Naive B cell (primary cell): ENCODE measurements around the gene ACE. TPM values are rescaled to one million over a fixed set of nuclear protein-coding genes. Genes with fewer than 3 reads are reported as not detected.

ENCODE experiments used
- ATAC-seq, 2 donors: fragments of 150-1000 bp; cut with Tn5 transposase; 2 replicates each; pipeline ENCODE4 v1.10.0; 2021; ENCODE audit warnings: low read depth in 2 of 2, mild to moderate bottlenecking in 2 of 2, moderate library complexity in 2 of 2
- DNase-seq: peaks from one replicate; pipeline ENCODE4 v3.0.0; 2022
- H3K27ac Mint-ChIP-seq, 6 donors: one replicate each; pipeline ENCODE4 v1.8.0; 2020 to 2022; ENCODE audit warnings: mild to moderate bottlenecking in 6 of 6, mixed read lengths in 6 of 6, moderate library complexity in 5 of 6, inconsistent platforms in 2 of 6
- H3K27me3 Mint-ChIP-seq, 3 donors: one replicate each; pipeline ENCODE4 v1.8.0; 2021 to 2022; ENCODE audit warnings: mixed read lengths in 3 of 3, mild to moderate bottlenecking in 1 of 3
- H3K36me3 Mint-ChIP-seq, 2 donors: one replicate each; pipeline ENCODE4 v1.8.0; 2020 to 2022; ENCODE audit warnings: mixed read lengths in 2 of 2, inconsistent platforms in 1 of 2, mild to moderate bottlenecking in 1 of 2
- H3K4me1 Mint-ChIP-seq, 3 donors: one replicate each; pipeline ENCODE4 v1.8.0; 2020 to 2022; ENCODE audit warnings: mixed read lengths in 3 of 3, inconsistent platforms in 1 of 3, mild to moderate bottlenecking in 1 of 3, moderate library complexity in 1 of 3
- H3K4me3 Mint-ChIP-seq, 8 donors: one replicate each; pipeline ENCODE4 v1.8.0; 2020 to 2022; ENCODE audit warnings: mild to moderate bottlenecking in 8 of 8, mixed read lengths in 8 of 8, moderate library complexity in 8 of 8, inconsistent platforms in 2 of 8
- H3K9me3 Mint-ChIP-seq, 7 donors: one replicate each; pipeline ENCODE4 v1.8.0; 2020 to 2022; ENCODE audit warnings: mixed read lengths in 7 of 7, mild to moderate bottlenecking in 5 of 7, inconsistent platforms in 2 of 7, moderate library complexity in 1 of 7
- polyA plus RNA-seq, 6 donors: library from polyadenylated mRNA; unstranded; fragments of 300-500 nt; fragmentation: Illumina TruSeq; gene quantifications; one replicate each; pipeline ENCODE4 v1.2.3, GENCODE V29; 2021; ENCODE audit warnings: low read depth in 6 of 6

The ACE gene
- polyA plus RNA-seq, 6 donors from 2014 or later, result not detected

DNA sequence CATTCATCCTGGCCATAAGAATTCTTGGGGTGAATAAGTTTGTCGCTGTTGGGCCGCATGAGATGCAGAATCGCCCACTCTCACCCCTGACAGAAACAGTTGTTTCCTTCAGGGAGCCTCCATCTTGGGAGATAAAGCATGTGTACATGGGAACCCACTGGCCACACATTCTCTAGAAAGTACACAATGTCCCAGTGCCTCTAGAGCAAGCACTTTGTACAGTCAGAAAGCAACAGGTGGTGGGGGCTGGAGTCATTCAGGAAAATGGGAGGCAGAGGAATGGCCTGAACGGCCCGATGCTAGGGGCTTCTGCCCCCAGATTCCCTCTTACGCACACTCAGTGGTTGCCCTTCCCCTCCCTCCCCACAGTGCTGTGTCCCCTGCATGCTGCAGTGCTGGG is 16.1 kb downstream of the ACE start:
- H3K4me3 Mint-ChIP-seq, result peak overlapping the region in 1 of 8 donors; percentile 82
- no peak overlapping the region for H3K27ac Mint-ChIP-seq
- H3K4me1 Mint-ChIP-seq, result no peaks in the 10 kb centered on the region
- DNase-seq (no peak), ATAC-seq (no peak)
- no peaks in the 10 kb centered on the region for H3K36me3 Mint-ChIP-seq
- no peaks in the 10 kb centered on the region for H3K9me3 Mint-ChIP-seq
- H3K27me3 Mint-ChIP-seq, result peaks cover 0 to 14% (median 6%) of the 10 kb centered on the region in 3 donors

DNA sequence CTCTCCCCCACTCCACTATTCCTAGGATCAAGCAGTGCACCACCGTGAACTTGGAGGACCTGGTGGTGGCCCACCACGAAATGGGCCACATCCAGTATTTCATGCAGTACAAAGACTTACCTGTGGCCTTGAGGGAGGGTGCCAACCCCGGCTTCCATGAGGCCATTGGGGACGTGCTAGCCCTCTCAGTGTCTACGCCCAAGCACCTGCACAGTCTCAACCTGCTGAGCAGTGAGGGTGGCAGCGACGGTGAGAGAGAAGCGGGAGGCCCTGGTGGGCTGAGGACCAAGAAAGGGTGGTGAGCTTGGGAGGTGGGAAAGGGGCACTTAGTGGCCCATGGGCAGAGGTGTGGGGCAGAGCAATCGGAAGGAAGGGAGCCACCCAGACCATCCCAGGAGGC is 16.6 kb downstream of the ACE start:
- H3K36me3 Mint-ChIP-seq, result no peaks in the 10 kb centered on the region
- no peaks in the 10 kb centered on the region for H3K4me1 Mint-ChIP-seq
- no peak overlapping the region for H3K27ac Mint-ChIP-seq
- no peak for DNase-seq
- H3K9me3 Mint-ChIP-seq, result no peaks in the 10 kb centered on the region
- H3K27me3 Mint-ChIP-seq, result peaks cover 0 to 12% (median 6%) of the 10 kb centered on the region in 3 donors
- no peak overlapping the region for H3K4me3 Mint-ChIP-seq
- no peak for ATAC-seq

DNA sequence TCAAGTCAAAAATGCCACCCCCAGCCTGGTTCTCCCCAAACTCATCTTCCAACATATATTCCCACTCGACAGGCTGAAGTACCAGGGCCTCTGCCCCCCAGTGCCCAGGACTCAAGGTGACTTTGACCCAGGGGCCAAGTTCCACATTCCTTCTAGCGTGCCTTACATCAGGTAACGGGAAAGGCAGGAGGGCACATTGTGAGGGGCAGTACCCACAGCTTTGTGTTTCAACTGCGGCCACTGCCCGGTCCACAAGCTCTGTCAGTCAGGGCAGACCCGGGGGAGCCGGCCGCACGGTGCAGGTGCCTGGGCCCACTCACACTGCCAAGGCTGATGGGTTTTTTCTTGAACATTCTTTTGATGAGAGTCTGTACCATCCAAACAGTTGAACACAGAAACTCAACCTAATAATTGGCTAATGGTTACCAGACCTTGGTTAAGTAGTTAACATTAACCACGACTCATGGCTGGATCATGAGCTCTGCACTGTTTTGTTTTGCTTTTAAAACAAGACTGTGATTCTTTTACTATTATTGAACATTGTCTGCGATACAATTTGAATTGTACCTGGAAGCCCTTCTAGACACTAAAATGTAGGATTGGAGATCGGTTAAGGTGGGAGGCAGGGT is 17.6 kb downstream of the ACE start:
- Mint-ChIP-seq H3K27ac (no peak overlapping the region), H3K4me1 (no peaks in the 10 kb centered on the region)

DNA sequence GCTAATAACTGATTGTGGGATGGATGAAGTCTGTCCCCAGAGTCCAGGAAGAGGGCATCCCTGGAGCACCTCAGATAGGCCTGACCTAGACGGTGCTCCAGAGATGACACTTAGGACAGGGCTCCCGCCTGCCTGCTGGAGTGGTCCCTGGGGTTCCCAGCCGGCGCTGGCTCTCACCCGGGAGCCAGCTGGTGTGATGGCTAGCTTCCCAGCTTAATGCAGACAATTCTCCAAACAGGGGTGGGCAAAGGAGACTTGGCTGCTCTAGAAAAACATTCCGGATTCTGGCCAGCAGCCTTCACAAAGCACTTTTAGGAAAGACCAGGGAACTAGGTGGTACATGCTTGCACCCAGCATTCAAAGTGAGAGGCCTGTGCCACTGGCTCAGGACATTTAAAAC is 18.6 kb downstream of the ACE start:
- Mint-ChIP-seq H3K4me1 (no peaks in the 10 kb centered on the region), H3K4me3 (no peak overlapping the region), H3K27me3 (peaks cover 2% of the 10 kb centered on the region in 3 donors), H3K9me3 (no peaks in the 10 kb centered on the region), H3K27ac (no peak overlapping the region), H3K36me3 (no peaks in the 10 kb centered on the region)
- ATAC-seq (no peak), DNase-seq (no peak)

More for the DNA sequence above, 17.6 kb downstream of the ACE start:
- Mint-ChIP-seq H3K4me3 (no peak overlapping the region), H3K36me3 (no peaks in the 10 kb centered on the region), H3K9me3 (no peaks in the 10 kb centered on the region), H3K27me3 (peaks cover 0 to 6% (median 2%) of the 10 kb centered on the region in 3 donors)
- no peak for ATAC-seq
- no peak for DNase-seq

DNA sequence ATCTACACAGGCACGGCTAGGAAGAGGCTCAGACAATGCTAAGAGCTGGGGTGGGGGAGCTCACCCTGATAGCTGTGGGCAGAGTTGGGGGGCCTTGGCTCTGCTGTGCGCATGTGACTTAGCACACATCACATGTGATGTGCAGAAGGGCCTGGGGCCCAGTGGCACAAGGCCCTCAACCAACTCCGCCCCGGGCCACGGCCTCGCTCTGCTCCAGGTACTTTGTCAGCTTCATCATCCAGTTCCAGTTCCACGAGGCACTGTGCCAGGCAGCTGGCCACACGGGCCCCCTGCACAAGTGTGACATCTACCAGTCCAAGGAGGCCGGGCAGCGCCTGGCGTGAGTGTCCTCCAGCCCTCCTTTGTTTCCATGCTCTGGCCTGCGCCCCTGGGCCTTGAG is 19.3 kb downstream of the ACE start:
- Mint-ChIP-seq H3K9me3 (no peaks in the 10 kb centered on the region), H3K27me3 (peaks cover 5 to 9% (median 9%) of the 10 kb centered on the region in 3 donors), H3K27ac (no peak overlapping the region), H3K36me3 (no peaks in the 10 kb centered on the region), H3K4me1 (peaks cover 0 to 4% (median 0%) of the 10 kb centered on the region in 3 donors), H3K4me3 (no peak overlapping the region)
- DNase-seq, result no peak
- ATAC-seq, result no peak

DNA sequence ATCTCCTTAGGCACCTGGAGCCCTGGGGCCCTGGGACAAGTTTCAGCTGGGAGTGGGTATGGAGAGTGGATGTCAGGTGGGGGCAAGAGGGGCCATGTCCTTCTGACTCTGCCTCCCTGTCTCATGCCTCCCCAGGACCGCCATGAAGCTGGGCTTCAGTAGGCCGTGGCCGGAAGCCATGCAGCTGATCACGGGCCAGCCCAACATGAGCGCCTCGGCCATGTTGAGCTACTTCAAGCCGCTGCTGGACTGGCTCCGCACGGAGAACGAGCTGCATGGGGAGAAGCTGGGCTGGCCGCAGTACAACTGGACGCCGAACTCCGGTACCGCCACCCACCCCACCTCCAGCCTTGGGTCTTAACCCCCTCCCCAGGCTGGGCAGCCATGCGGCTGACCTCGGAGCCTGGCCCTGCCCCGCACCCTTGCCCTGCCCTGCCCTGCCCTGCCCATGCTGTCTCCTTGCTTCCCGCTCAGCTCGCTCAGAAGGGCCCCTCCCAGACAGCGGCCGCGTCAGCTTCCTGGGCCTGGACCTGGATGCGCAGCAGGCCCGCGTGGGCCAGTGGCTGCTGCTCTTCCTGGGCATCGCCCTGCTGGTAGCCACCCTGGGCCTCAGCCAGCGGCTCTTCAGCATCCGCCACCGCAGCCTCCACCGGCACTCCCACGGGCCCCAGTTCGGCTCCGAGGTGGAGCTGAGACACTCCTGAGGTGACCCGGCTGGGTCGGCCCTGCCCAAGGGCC is 20.0 kb downstream of the ACE start:
- Mint-ChIP-seq H3K27me3 (peaks cover 10 to 16% (median 15%) of the 10 kb centered on the region in 3 donors), H3K4me3 (no peak overlapping the region), H3K4me1 (peaks cover 0 to 8% (median 0%) of the 10 kb centered on the region in 3 donors), H3K9me3 (no peaks in the 10 kb centered on the region), H3K27ac (no peak overlapping the region), H3K36me3 (no peaks in the 10 kb centered on the region)
- ATAC-seq (no peak), DNase-seq (no peak)

DNA sequence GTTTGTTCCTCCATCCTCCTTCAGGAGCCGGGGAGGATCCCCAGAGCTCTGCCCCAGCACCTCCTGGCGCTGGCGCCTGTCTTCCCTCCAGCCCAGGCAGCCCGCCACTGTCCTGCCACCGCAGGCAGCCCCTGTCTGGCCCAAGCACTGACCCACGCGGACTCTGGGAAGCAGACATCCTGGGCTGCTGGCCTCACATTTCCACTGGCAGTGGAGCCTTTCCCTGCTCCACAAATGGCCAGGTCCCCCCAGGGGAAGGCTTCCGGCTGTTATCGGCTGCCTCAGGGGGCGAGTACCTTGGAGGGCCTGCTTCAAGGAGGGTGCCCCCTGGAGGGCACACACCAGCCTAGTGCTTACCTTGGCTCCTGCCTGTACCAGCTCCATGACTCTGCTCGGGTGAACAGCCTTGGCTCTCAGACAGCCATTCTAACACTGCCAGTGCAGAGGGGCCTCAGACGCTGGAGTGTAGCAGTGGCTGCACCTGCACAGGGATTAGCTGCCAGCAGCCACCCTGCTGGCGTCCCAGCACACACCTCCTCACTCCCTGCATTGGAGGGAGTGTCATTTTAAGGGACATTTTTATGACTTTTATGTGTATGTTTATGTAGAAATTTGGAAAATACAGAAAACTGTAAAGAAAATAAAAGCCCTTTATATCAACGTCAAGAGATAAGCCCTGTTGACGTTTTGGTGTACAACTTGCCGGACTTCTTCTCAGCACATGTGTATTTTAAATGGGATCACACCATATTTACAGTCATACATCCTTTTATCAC is 21.0 kb downstream of the ACE start:
- no peak for ATAC-seq
- H3K9me3 Mint-ChIP-seq, result no peaks in the 10 kb centered on the region
- H3K27ac Mint-ChIP-seq, result no peak overlapping the region
- DNase-seq, result no peak
- H3K4me3 Mint-ChIP-seq, result no peak overlapping the region
- H3K27me3 Mint-ChIP-seq, result peaks cover 15 to 21% (median 16%) of the 10 kb centered on the region in 3 donors
- peaks cover 0 to 8% (median 0%) of the 10 kb centered on the region in 3 donors for H3K4me1 Mint-ChIP-seq
- no peaks in the 10 kb centered on the region for H3K36me3 Mint-ChIP-seq

DNA sequence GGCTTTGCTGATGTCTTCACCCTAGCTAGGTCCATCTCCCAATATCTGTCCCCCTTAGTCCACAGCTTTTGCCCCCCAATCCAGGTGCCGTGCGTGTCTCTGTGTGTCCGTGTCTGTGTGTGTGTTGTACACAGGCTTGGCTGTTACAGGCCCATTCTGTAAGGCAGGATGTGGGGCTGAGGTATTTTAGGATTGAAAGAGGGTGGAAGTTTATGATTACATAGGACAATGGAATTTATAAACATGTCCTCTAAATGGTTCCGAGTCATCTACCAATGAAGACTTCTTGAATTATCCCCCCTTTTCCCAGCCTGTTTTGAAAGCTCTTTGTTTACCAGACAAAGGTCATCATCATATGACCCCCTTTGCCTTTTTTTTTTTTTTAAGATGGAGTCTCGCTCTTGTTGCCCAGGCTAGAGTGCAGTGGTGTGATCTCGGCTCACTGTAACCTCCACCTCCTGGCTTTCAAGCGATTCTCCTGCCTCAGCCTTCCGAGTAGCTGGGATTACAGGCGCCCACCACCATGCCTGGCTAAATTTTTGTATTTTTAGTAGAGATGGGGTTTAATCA is 21.9 kb downstream of the ACE start:
- Mint-ChIP-seq H3K36me3 (no peaks in the 10 kb centered on the region), H3K9me3 (peaks cover 0 to 2% (median 0%) of the 10 kb centered on the region in 7 donors), H3K27me3 (peaks cover 19 to 27% (median 23%) of the 10 kb centered on the region in 3 donors), H3K27ac (peak overlapping the region in 1 of 6 donors; percentile 60), H3K4me3 (no peak overlapping the region), H3K4me1 (peaks cover 0 to 8% (median 0%) of the 10 kb centered on the region in 3 donors)
- no peak for ATAC-seq
- DNase-seq, result no peak

DNA sequence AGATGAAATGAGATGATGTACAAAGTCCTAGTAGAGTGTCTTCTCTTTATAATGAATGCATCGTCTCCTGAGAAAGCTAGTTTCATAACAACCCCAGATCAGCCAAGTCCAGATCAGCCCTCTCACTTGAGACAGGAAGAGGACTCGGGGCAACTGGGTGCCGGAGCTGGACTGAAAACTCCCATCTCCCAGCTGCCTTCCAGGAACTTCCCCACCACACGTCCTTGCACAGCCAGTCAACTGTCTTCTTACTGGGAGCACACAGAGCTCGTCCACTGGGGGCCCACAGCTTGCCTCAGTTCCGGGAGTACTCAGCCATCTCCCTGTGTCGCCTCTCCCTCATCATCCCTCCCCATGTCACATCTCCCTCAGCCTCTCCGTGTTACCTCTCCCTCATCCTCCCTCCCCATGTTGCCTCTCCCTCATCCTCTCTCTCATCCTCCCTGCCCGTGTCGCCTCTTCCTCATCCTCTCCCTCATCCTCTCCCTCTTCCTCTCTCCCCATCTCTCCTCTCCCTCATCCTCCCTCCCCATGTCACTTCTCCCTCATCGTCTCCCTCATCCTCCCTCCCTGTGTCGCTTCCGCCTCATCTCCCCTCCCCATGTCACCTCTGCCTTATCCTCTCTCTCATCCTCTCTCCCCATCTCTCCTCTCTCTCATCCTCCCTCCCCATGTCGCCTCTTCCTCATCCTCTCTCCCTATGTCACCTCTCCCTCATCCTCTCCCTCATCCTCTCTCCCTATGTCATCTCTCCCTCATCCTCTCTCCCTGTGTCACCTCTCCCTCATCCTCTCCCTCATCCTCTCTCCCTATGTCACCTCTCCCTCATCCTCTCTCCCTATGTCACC is 23.9 kb downstream of the ACE start:
- Mint-ChIP-seq H3K4me1 (peaks cover 0 to 8% (median 0%) of the 10 kb centered on the region in 3 donors), H3K36me3 (peaks cover 0 to 8% of the 10 kb centered on the region in 2 donors), H3K27ac (no peak overlapping the region), H3K9me3 (peaks cover 2 to 7% (median 5%) of the 10 kb centered on the region in 7 donors), H3K27me3 (peaks cover 34 to 48% (median 36%) of the 10 kb centered on the region in 3 donors), H3K4me3 (no peak overlapping the region)
- ATAC-seq (no peak), DNase-seq (no peak)

DNA sequence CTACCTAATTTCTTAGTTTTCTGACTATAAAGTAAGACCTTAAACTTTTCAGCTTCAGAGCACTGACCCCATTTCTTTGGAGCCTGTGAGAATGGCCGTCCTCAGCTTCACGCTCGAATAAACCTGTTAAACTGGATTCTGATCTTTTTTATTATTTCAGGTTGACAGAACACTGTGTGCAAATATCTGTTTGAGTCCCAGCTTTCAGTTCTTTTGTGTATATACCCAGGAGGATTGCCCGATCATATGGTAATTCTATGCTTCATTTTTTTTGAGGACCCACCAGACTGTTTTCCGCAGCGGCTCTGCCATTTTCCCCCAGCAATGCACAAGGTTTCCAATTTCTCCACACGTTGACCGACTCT is 26.5 kb downstream of the ACE start:
- DNase-seq, result no peak
- peaks cover 0 to 8% (median 0%) of the 10 kb centered on the region in 3 donors for H3K4me1 Mint-ChIP-seq
- H3K27ac Mint-ChIP-seq, result no peak overlapping the region
- H3K4me3 Mint-ChIP-seq, result no peak overlapping the region
- H3K9me3 Mint-ChIP-seq, result peaks cover 5 to 9% (median 7%) of the 10 kb centered on the region in 7 donors
- H3K36me3 Mint-ChIP-seq, result peaks cover 4 to 9% of the 10 kb centered on the region in 2 donors
- H3K27me3 Mint-ChIP-seq, result peaks cover 36 to 69% (median 59%) of the 10 kb centered on the region in 3 donors
- no peak for ATAC-seq

DNA sequence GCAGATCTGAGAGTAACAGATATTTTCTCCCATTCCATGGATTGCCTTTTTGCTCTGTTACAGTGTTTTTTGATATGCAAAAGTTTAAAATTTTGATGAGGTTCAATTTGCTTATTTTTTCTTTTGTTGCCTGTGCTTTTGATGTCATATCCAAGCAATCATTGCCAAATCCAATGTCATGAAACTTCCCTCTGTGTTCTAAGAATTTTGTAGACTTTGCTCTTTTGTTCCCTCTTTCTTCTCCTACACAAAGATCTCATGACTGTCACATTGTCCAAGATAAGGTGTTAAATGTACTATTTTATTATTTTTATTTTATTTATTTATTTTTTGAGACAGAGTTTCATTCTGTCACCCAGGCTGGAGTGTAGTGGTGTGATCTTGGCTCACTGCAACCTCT is 27.4 kb downstream of the ACE start:
- Mint-ChIP-seq H3K36me3 (peaks cover 4 to 9% of the 10 kb centered on the region in 2 donors), H3K27me3 (peaks cover 38 to 74% (median 63%) of the 10 kb centered on the region in 3 donors), H3K4me1 (peaks cover 0 to 8% (median 0%) of the 10 kb centered on the region in 3 donors), H3K27ac (no peak overlapping the region), H3K9me3 (peaks cover 5 to 9% (median 7%) of the 10 kb centered on the region in 7 donors), H3K4me3 (no peak overlapping the region)
- DNase-seq, result no peak
- ATAC-seq, result no peak

DNA sequence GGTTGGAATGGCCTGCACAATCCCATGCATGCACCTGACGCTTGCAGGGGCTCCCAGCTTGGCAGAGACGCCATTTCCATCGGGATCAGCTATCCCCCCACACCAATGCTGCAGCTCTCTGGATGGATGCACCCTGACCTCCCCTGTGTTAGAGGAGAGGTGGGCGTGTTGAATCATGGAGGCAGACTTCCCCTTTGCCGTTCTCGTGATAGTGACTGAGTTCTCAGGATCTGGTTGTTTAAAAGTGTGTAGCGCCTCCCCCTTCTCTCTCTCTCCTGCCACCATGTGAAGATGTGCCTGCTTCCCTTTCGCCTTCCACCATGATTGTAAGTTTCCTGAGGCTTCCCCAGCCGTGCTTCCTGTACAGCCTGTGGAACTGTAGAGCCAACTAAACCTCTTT is 28.5 kb downstream of the ACE start:
- peaks cover 5 to 9% (median 7%) of the 10 kb centered on the region in 7 donors for H3K9me3 Mint-ChIP-seq
- H3K27ac Mint-ChIP-seq, result no peak overlapping the region
- DNase-seq (no peak), ATAC-seq (no peak)
- H3K36me3 Mint-ChIP-seq, result peaks cover 4 to 9% of the 10 kb centered on the region in 2 donors
- peaks cover 37 to 79% (median 73%) of the 10 kb centered on the region in 3 donors for H3K27me3 Mint-ChIP-seq
- no peak overlapping the region for H3K4me3 Mint-ChIP-seq
- peaks cover 0 to 8% (median 0%) of the 10 kb centered on the region in 3 donors for H3K4me1 Mint-ChIP-seq
